Esophagus squamous epithelium (tissue), 5 donors: ENCODE data around the gene PTBP3. TPM values are rescaled to one million over a fixed set of nuclear protein-coding genes. Genes with fewer than 3 reads are reported as not detected.

Experiments used
- DNase-seq: peaks from one replicate; lab custom pipeline; 2025; lab: John Stamatoyannopoulos, UW
- H3K27ac ChIP-seq, 4 donors: fragments of 200-600 bp; sonication (generic); one replicate each; pipeline ENCODE4 v1.5.1; 2016 to 2019; ENCODE audit warnings: mild to moderate bottlenecking in 1 of 4
- H3K27me3 ChIP-seq, 4 donors: fragments of 200-600 bp; sonication (generic); 1 replicate in 3 of 4; 2 replicates in 1 of 4; pipeline versions ENCODE4 v1.5.1 to v1.6.0; 2017 to 2021; ENCODE audit warnings: antibody characterized with exemption in 1 of 4
- H3K36me3 ChIP-seq, 3 donors: fragments of 200-600 bp; sonication (generic); one replicate each; pipeline ENCODE4 v1.5.1; 2016 to 2019
- H3K4me1 ChIP-seq, 3 donors: fragments of 200-600 bp; sonication (generic); one replicate each; pipeline ENCODE4 v1.5.1; 2017 to 2019
- H3K4me3 ChIP-seq, 4 donors: fragments of 200-600 bp; sonication (generic); 1 replicate in 3 of 4; 2 replicates in 1 of 4; pipeline ENCODE4 v1.5.1; 2016 to 2019; ENCODE audit warnings: mild to moderate bottlenecking in 2 of 4, moderate library complexity in 1 of 4
- H3K9me3 ChIP-seq, 3 donors: fragments of 200-600 bp; sonication (generic); one replicate each; pipeline ENCODE4 v1.5.1; 2016 to 2019
- POLR2A ChIP-seq, 4 donors: fragments of 450-650 bp; IDR thresholded peaks; one replicate each; pipeline ENCODE4 v1.6.1; 2017; ENCODE audit warnings: antibody characterized with exemption in 4 of 4, mild to moderate bottlenecking in 4 of 4, moderate library complexity in 3 of 4
- WGBS, 2 donors: methylation state at CpG; one replicate each; pipeline ENCODE4 v1.1.5; 2018; 5-methylcytosine and 5-hydroxymethylcytosine counted together
- intact Hi-C: fragments of 100-400 bp; cut with DNase I; formaldehyde crosslinking; loops from one replicate; pipeline ENCODE4 v1.15.0; 2022
- total RNA-seq, 4 donors: library from RNA; depleted of rRNA; stranded (reverse); fragments of >200 nt; gene quantifications; one replicate each; pipeline ENCODE4 v1.1.0, GENCODE V29; 2016
- TF ChIP-seq, protein P1 (sequence below), 6 experiments: fragments of 450-650 bp in 4 of 6; fragments of 200-600 bp in 2 of 6; sonication (generic) in 2 of 6; IDR thresholded peaks; one replicate each; pipeline ENCODE4 v1.5.1; 2016 to 2019; ENCODE audit warnings: antibody characterized with exemption in 6 of 6, mild to moderate bottlenecking in 4 of 6, moderate library complexity in 4 of 6
- donor health status: DM: yes; HTN: yes; CAD: no.

Gene PTBP3, protein sequence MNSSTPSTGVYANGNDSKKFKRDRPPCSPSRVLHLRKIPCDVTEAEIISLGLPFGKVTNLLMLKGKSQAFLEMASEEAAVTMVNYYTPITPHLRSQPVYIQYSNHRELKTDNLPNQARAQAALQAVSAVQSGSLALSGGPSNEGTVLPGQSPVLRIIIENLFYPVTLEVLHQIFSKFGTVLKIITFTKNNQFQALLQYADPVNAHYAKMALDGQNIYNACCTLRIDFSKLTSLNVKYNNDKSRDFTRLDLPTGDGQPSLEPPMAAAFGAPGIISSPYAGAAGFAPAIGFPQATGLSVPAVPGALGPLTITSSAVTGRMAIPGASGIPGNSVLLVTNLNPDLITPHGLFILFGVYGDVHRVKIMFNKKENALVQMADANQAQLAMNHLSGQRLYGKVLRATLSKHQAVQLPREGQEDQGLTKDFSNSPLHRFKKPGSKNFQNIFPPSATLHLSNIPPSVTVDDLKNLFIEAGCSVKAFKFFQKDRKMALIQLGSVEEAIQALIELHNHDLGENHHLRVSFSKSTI
- total RNA-seq = 100 to 1,000 TPM in 2 of 4 donors, 10 to 100 TPM in 2; 71.9 to 113 (median 88.8) TPM

DNA sequence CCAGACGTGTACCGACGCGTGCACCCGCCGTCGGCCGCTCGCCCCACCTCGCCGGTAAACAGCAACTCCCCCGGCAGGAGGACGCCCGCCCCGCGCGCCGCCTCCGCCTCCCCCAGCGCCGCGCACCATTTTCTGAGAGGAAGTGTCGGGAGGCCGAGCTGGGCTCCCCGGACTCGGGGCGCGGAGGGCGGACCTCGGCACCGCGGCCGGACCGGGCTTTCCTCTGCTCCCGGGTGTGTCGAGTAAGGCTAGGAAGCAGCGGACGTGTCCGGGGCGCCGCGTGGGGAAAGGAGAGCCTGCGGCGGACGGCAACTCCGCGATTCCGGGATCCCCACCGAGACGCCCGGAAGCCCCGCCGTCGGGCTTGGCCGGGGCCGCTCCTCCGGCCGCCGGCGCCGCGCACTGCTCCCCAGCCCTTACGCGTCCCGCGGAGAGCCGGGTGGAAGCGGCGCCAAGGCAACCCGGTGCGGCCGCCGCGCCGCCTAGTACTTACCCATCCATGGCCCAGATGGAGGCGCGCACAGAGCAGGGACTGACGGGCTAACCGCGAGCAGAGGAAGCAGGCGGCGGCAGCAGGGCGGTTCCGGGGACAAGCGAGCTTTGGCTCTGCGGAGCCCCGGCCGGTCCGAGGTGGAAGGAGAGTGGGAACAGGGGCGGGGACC, at the start of gene PTBP3:
Gene PTBP3 (minus strand): TSS at position 643 of the 662 bp plus-strand sequence. CDS start 35,754 bp downstream, outside the sequence.
- no peaks in the 10 kb centered on the region for H3K9me3 ChIP-seq
- WGBS, 2 donors = 0% methylated on average over 4 to 10 of the region's 90 CpGs
- H3K27ac ChIP-seq = peak within 1 kb of the TSS; percentile 98 to 100 (median 99)
- peak within 1 kb of the TSS; percentile 78 to 100 (median 88) for H3K4me3 ChIP-seq
- TF ChIP-seq POLR2A (IDR thresholded peaks at IDR 0.05) = peak in 3 of 4 donors; percentile 41 to 90 (median 90)
- TF ChIP-seq, protein P1, sequence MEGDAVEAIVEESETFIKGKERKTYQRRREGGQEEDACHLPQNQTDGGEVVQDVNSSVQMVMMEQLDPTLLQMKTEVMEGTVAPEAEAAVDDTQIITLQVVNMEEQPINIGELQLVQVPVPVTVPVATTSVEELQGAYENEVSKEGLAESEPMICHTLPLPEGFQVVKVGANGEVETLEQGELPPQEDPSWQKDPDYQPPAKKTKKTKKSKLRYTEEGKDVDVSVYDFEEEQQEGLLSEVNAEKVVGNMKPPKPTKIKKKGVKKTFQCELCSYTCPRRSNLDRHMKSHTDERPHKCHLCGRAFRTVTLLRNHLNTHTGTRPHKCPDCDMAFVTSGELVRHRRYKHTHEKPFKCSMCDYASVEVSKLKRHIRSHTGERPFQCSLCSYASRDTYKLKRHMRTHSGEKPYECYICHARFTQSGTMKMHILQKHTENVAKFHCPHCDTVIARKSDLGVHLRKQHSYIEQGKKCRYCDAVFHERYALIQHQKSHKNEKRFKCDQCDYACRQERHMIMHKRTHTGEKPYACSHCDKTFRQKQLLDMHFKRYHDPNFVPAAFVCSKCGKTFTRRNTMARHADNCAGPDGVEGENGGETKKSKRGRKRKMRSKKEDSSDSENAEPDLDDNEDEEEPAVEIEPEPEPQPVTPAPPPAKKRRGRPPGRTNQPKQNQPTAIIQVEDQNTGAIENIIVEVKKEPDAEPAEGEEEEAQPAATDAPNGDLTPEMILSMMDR (IDR thresholded peaks at IDR 0.05) = peak in 1 of 6 experiments; percentile 9
- no peaks in the 10 kb centered on the region for H3K36me3 ChIP-seq
- H3K27me3 ChIP-seq = no peaks in the 10 kb centered on the region
- peak; percentile 19 for DNase-seq
- peaks cover 0 to 50% (median 11%) of the 10 kb centered on the region in 3 donors for H3K4me1 ChIP-seq
- intact Hi-C loops = no loop called here

DNA sequence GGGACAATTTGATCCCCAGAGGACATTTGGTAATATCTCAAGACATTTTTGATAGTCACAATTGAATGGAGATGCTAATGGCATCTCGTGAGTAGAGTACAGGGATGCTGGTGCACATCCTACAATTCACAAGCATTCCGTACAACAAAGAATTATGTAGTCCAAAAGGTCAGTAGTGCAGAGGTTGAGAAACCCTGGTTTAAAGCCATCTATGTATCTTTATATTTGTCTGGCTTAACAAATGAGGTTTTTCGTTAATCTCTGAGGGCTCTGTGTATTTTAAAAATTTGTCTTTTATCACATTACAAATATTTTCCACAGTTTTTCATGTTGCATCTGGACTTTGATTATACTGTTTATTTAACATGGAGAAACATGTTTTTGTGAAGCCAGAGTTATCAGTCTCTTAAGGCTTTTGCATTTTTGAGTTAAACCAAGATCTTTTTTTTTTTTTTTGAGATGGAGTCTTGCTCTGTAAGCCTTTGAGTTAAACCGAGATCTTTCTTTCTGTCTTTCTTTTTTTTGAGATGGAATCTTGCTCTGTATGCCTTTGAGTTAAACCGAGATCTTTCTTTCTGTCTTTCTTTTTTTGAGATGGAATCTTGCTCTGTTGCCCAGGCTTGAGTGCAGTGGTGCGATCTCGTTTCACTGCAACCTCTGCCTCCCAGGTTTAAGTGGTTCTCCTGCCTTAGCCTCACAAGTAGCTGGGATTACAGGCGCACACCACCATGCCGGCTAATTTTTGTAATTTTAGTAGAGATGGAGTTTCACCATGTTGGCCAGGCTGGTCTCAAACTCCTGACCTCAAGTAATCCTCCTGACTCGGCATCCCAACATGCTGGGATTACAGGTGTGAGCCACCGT, 49.3 kb upstream of the PTBP3 start:
- DNase-seq = no peak
- intact Hi-C loops = no loop called here

DNA sequence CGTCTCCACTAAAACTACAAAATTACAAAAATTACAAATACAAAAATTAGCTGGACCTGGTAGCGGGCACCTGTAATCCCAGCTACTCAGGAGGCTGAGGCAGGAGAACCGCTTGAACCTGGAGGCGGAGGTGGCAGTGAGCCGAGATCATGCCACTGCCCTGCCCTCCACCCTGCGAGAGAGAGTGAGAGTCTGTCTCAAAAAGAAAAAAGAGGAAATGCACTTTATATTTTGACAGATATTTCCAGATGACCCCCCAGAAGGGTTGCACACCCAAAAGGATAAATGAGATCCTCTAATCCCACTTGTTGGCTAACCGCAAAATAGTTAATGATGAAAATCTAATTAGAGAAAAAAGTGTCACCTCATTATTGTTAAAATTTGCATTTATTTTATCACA, 48.6 kb upstream of the PTBP3 start:
- WGBS, 2 donors = 92 to 96% methylated on average over 6 to 7 of the region's 7 CpGs

More for the DNA sequence above, 49.3 kb upstream of the PTBP3 start:
- Histone ChIP-seq H3K27ac (peak overlapping the region in 1 of 4 donors; percentile 3), H3K4me1 (peaks cover 0 to 66% (median 20%) of the 10 kb centered on the region in 3 donors), H3K27me3 (no peaks in the 10 kb centered on the region), H3K9me3 (no peaks in the 10 kb centered on the region), H3K4me3 (no peak overlapping the region), H3K36me3 (peaks cover 0 to 6% (median 0%) of the 10 kb centered on the region in 3 donors)
- TF ChIP-seq, protein P1 (IDR thresholded peaks at IDR 0.05) = no peak
- no peak for TF ChIP-seq POLR2A (IDR thresholded peaks at IDR 0.05)
- WGBS, 2 donors = 73 to 76% methylated on average over 11 of the region's 11 CpGs

DNA sequence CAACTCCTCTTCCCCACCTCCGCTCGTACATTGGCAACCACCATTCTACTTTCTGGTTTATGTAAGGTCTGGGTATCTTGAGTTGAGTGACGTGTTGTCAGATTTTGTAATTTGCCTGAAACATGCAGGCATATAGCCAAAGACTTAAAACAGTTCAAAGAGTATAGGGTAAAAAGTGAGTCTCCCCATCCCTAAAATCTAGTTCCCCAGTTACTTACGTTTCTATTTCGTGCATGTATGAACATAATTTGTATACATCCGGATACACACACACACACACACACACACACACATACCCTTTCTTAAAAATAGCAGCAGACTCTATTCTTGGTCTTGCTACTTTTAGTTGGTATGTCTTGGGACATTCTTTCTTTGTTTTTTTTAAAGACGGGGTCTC, 47.4 kb upstream of the PTBP3 start:
- intact Hi-C loops = no loop called here
- Histone ChIP-seq H3K27ac (peak overlapping the region; percentile 88 to 99 (median 98)), H3K9me3 (no peaks in the 10 kb centered on the region), H3K36me3 (no peaks in the 10 kb centered on the region), H3K27me3 (no peaks in the 10 kb centered on the region), H3K4me1 (peaks cover 0 to 76% (median 27%) of the 10 kb centered on the region in 3 donors), H3K4me3 (peak overlapping the region; percentile 61 to 99 (median 89))
- 24 to 32% methylated on average over 7 of the region's 7 CpGs for WGBS, 2 donors
- no peak for DNase-seq
- no peak for TF ChIP-seq POLR2A (IDR thresholded peaks at IDR 0.05)
- TF ChIP-seq, protein P1 (IDR thresholded peaks at IDR 0.05) = no peak

More for the DNA sequence above, 48.6 kb upstream of the PTBP3 start:
- no peak overlapping the region for H3K27ac ChIP-seq
- H3K4me3 ChIP-seq = no peak overlapping the region
- intact Hi-C loops = no loop called here
- DNase-seq = no peak
- H3K36me3 ChIP-seq = no peaks in the 10 kb centered on the region
- no peaks in the 10 kb centered on the region for H3K9me3 ChIP-seq
- peaks cover 0 to 73% (median 26%) of the 10 kb centered on the region in 3 donors for H3K4me1 ChIP-seq
- H3K27me3 ChIP-seq = no peaks in the 10 kb centered on the region
- TF ChIP-seq, protein P1 (IDR thresholded peaks at IDR 0.05) = no peak
- no peak for TF ChIP-seq POLR2A (IDR thresholded peaks at IDR 0.05)
